RCC 7860 (cell line): Measurements from ENCODE around the gene KCNIP3.

ENCODE experiments used
- DNase-seq: peaks from one replicate; pipeline ENCODE4 v3.0.0-alpha.2; 2015; ENCODE audit warnings: low spot score
- FAIRE-seq: peaks from 2 replicates; lab custom pipeline; 2012; peaks lifted over from hg19 to GRCh38; lab: Jason Lieb, UNC

Gene KCNIP3

DNA sequence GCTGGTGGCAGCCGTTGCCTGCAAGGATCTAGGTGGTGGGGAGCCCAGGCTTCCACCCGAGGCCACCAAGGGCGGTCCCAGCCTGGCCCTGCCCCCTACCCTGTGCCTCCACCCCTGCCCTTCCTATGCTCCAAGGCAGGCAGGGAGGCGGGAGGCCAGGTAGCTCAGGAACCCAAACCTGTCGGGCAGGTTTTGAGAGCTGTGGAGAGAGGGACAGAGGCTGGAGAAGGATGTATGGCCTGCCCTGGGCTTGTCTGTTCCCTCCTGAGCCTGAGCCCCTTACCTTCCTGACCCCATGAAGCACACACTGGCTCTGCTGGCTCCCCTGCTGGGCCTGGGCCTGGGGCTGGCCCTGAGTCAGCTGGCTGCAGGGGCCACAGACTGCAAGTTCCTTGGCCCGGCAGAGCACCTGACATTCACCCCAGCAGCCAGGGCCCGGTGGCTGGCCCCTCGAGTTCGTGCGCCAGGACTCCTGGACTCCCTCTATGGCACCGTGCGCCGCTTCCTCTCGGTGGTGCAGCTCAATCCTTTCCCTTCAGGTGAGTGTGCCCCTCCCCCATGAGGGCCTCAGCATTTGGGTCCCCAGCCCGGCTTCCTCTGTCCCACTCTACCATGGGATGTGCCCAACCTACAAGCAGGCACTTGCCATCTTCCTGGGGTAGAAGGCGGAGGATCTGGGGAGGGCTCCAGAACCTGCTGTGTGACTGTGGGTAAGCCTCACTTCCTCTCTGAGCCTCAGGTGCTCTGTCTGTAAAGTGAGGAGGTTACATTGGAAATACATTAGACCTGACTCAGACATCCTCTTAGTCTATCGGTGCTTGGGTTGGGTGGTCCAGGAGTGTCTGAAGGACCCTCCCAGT lies 22.6 kb upstream of the KCNIP3 start, which contains the start of gene PROM2:
TSS of gene PROM2 (plus strand) at position 159 of the 860 bp plus-strand sequence. CDS start at position 296, 137 bp downstream.
- FAIRE-seq, result no peak

DNA sequence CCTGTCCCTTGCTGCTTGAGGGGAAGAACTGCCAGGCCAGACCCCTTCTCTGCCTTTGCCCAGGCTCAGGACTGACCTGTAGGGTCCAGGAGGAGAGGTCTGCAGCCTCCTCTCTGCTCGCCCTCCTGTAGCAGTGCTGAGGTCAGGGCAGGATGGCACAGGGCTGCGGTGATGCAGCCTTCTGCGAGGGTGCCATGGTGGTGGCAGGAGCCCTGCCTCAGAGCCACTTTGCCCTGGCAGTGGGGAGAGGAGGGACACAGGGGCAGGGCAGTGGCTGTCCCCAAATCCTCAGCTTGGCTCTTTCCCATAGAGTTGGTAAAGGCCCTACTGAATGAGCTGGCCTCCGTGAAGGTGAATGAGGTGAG lies 22.0 kb upstream of the KCNIP3 start:
- DNase-seq (no peak), FAIRE-seq (no peak)

More for the DNA sequence above, 22.6 kb upstream of the KCNIP3 start, which contains the start of gene PROM2:
- DNase-seq, result no peak

DNA sequence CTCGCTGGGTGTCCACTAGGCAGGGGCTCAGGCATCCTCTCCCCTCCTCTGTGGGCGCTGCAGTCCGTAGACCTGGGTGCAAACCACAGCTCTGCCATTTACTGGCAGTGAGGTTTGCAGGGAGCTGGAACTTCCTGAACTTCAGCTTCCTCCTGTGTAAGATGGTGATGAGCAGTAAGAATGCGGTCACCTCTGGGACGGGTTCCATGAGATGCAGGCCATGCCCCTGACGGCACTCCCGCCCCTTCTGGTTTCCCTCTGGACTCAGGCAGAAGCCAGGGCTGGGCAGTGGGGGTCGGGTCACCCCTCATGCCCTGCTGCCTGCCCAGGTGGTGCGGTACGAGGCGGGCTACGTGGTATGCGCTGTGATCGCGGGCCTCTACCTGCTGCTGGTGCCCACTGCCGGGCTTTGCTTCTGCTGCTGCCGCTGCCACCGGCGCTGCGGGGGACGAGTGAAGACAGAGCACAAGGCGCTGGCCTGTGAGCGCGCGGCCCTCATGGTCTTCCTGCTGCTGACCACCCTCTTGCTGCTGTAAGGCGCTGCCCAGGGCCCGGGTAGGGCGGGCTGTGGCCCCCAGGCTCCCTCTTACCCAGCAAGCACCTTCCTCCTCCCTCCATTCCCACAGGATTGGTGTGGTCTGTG lies 21.4 kb upstream of the KCNIP3 start:
- DNase-seq, result no peak
- no peak for FAIRE-seq

DNA sequence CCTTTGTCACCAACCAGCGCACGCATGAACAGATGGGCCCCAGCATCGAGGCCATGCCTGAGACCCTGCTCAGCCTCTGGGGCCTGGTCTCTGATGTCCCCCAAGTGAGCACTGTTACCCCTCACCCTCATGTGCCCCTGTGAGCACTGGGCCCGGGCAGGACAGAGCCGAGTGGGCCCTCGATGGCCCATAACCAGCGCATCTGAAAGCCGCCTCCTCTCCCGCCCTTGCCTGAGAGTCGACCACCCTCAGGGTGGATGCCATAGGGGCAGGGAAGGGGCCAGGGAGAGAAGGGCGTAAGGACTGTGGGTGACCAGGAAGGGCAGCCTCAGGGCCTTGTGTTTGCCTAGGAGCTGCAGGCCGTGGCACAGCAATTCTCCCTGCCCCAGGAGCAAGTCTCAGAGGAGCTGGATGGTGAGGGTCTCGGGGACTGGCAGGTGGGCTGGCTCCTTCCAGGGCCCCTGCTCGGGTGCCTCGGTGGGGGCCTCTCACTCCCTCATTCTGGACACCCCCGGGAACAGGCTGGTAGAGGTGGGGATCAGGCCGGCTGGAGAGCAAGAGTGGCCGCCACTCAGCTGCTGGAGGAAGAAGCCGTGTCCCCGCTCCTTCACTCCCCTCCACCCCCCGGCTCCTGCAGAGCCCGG lies 20.8 kb upstream of the KCNIP3 start:
- no peak for DNase-seq
- no peak for FAIRE-seq

DNA sequence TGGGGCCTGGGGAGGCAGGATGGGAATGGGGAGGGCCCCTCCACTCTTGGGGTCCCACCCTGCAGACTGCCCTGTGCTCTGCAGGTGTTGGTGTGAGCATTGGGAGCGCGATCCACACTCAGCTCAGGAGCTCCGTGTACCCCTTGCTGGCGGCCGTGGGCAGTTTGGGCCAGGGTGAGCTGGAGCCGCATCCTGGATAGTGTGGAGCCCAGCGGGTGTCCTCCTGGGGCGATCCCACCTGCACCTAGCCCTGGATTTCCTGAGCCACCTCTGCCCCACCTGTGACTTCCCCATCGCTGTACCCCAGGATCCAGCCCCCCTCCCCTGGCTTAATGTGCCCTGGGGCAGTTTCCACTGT lies 20.3 kb upstream of the KCNIP3 start:
- FAIRE-seq, result no peak
- no peak for DNase-seq

DNA sequence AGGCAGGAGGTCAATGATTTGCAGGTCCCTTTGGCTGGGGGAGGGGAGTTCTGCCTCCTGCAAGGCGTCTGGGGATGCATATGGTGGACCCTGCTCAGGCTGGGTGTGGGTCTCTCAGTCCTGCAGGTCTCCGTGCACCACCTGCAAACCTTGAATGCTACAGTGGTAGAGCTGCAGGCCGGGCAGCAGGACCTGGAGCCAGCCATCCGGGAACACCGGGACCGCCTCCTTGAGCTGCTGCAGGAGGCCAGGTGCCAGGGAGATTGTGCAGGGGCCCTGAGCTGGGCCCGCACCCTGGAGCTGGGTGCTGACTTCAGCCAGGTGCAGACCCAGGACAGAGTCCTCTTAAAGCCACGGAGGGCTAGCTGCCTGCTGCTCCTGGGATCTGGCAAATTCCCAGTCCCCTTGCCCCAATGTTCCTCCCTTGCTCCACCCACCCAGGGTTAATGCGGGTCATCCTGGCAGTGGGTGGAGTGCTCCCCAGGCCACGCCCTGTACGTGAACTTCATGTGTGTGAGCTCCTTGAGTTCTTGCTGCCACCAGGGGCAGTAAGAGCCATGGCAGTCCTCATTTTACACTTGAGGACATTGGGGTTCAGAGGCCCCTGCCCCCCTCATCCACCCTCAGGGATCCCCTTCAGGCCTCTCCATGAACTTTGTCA lies 19.8 kb upstream of the KCNIP3 start:
- FAIRE-seq (no peak), DNase-seq (no peak)

DNA sequence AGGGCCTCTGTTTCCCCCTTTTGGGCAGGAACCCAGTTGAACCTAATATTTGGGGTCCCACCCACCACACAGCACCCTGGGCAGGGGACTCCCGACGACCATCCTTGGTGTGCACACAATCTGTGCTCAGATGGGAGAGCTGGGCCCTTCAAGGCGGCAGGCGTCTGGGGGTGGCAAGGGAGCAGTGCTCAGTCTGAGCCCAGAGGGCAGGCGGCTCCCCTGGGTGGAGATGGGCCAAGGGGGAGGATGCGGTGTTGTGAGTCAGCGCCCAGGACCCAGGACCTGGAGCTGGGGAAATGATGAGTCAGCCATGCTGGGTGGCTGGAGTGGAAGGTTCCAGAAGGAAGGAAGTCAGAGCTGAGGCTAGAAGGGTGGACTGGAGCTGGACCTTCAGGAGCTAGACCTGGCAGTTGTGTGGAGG lies 19.1 kb upstream of the KCNIP3 start:
- DNase-seq (peak; percentile 60), FAIRE-seq (peak; percentile 45)

DNA sequence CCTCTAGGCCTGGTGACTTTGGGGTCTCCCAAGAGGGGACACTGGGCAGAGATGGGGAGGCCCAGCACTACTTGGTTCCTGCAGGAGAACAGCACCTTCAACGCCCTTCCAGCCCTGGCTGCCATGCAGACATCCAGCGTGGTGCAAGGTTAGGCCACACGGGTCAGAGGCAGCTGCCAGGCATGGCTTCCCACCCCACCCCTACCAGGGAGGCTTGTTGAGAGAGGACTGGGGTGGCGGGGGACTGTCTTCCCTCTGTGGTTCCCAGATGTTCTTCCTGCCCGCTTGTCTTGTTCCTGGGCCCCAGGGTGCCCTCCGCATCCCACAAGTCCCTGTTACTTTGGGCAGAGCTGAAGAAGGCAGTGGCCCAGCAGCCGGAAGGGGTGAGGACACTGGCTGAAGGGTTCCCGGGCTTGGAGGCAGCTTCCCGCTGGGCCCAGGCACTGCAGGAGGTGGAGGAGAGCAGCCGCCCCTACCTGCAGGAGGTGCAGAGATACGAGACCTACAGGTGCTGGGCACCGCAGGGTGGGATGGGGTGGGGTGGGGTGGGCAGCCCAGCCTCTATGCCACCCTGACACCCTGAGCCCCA lies 18.4 kb upstream of the KCNIP3 start:
- FAIRE-seq (no peak), DNase-seq (no peak)

DNA sequence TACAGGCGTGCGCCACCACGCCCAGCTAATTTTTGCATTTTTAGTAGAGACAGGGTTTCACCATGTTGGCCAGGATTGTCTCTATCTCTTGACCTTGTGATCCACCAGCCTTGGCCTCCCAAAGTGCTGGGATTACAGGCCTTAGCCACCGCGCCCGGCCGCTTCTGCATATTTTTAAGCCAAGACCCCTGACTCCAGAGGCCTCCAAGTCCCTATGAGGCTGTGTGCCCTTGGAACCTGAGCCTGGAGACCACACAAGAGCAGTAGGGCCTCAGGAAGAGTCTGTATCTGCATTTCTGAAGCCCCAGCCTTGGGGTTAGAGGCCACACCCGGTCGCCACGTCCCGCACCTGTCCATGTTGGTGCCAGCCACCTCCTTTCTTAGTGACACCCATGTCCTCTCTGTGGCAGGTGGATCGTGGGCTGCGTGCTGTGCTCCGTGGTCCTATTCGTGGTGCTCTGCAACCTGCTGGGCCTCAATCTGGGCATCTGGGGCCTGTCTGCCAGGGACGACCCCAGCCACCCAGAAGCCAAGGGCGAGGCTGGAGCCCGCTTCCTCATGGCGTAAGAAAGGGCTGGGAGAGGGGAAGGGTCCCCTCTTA lies 17.6 kb upstream of the KCNIP3 start:
- no peak for FAIRE-seq

DNA sequence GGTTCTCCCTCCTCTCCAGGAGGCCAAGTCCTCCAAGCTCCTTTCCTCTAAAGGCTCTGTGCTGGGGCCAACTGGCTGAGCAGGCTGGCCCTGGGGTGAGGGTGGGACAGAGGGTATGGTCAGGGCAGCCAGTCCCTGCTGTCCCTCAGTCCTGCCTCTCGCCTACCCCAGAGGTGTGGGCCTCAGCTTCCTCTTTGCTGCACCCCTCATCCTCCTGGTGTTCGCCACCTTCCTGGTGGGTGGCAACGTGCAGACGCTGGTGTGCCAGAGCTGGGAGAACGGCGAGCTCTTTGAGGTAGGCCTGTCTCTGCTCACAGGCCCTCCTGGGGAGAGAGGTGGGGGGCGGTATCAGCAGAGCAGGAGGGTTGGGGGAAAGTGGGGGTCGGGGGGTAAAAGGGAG lies 16.1 kb upstream of the KCNIP3 start:
- DNase-seq (no peak), FAIRE-seq (no peak)

More for the DNA sequence above, 17.6 kb upstream of the KCNIP3 start:
- no peak for DNase-seq

DNA sequence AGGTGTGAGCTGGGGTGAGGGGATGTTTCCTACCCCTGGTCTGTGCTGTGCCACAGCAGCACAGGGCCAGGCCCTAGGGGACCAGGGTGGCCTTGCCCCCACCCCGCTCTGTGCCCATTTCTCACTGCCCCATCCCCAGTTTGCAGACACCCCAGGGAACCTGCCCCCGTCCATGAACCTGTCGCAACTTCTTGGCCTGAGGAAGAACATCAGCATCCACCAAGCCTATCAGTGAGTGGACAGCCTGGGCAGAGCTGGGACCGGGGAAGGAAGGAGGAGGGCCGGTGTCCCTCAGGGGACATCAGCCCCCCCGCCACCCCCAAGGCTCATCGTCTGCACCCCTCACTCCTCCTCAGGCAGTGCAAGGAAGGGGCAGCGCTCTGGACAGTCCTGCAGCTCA lies 15.4 kb upstream of the KCNIP3 start:
- no peak for FAIRE-seq
- no peak for DNase-seq

DNA sequence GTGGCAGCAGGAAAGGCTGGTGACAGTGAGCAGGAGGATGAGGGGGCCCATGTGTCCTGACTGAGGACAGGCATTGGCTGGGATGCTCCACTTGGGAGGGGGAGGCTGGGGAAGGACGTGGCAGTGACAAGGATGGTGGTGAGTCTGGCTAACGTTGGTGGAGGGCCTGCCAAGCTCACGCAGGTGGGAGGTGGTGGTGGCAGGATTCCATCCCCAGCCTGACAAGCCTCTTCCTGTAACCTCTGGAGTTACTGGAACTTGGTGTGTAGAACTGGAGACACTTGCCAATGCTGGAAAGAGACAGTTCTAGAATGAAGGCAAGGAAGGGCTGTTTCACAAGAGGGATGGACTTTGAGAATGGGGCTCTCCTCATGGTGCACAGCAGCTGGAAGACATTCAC lies 14.7 kb upstream of the KCNIP3 start:
- no peak for FAIRE-seq
- DNase-seq, result no peak

DNA sequence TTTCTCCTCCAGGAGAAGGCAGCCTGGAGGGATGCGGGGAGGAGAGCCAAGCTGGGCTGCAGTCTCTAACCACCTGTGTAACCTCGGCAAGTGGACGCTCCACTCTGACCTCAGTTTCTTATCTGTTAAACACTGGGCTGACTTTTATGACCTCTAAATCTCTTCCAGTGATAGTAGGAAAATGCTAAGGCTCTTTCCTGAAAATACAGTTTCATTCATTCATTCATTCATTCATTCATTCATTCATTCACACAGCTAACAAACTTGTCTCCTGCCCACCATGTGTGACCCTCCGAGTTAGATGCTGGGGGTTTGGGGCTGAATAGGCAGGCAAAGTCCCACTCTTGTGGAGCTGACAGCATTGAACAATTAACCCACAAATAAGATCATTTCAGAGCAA lies 13.6 kb upstream of the KCNIP3 start:
- no peak for FAIRE-seq
- DNase-seq, result no peak

DNA sequence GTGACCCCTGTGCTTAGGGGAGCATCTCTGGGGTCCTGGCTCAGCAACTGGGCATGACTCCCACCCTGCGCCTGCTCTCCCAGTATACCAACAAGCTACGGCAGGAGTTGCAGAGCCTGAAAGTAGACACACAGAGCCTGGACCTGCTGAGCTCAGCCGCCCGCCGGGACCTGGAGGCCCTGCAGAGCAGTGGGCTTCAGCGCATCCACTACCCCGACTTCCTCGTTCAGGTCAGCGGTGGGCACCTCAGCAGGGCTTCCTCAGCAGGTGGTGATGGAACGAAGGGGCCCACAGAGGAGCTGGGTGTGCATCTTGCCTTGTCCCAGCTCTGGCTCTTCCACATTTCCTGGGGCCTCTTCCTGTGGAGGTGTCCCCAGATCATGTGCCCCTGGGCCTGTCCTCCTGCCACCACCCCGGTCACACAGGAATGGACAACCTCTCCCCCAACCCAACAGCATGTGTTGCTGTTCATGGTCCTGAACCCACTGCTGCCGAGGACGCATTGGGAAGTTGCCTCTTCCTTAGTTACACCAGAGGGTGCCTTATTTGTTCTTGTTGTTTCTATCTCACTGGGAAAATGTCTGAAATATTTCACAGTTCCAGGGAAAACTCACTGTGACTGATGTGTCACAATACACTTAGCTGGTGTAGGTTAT lies 12.1 kb upstream of the KCNIP3 start:
- FAIRE-seq (no peak), DNase-seq (no peak)

DNA sequence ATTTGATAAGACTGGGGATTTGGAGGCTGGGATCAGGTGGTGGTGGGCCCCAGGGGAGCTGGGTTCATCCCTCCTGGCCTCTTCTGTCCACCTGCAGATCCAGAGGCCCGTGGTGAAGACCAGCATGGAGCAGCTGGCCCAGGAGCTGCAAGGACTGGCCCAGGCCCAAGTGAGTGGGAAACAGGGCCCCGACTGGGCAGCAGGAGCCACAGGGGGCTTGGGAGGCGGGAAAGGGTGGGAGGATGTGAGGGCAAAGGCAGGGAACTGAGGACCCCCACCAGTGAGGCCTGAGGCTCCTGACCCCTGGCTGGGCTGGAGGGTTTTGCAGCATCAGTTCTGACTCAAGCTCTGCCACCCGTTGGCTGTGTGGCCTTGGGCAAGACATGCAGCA lies 11.6 kb upstream of the KCNIP3 start:
- FAIRE-seq (no peak), DNase-seq (no peak)

DNA sequence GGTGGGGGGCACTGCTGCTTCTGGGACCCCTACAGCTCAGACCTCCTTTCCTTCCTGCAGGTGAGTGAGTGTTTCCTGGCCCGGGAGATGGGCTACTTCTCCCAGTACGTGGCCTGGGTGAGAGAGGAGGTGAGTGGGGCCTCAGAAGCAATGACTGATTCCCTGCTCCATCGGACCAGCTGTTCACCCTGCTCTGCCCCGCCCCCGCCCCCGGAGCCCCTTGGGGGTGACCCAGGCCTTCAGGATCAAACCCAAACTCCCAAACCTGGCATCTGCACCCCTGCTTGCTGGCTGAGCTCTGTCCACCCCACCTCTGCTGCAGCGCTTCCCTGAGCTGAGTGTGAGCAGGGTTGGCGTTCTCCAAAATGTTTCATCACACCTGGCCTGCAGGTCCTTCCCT lies 9.8 kb upstream of the KCNIP3 start:
- DNase-seq (no peak), FAIRE-seq (no peak)

DNA sequence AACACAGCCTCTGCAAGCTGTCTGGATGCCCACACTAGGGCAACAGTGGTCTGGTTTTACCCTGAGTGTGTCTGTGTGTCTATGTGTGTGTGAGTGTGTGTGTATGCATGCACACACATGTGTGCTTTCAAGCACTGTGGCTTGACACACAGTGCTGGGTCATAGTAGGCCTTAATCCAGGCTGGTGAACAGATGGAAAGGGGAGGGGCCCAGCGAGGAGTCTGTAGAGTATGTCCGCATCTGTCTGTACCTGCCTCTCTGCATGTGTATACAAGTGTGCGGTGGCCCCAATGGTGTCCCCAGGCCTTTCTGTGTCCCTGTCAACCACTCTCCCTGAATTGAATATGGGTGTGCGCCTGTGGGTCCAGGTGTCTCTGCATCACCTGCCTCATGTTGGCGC lies 9.3 kb upstream of the KCNIP3 start:
- no peak for DNase-seq
- FAIRE-seq, result no peak

DNA sequence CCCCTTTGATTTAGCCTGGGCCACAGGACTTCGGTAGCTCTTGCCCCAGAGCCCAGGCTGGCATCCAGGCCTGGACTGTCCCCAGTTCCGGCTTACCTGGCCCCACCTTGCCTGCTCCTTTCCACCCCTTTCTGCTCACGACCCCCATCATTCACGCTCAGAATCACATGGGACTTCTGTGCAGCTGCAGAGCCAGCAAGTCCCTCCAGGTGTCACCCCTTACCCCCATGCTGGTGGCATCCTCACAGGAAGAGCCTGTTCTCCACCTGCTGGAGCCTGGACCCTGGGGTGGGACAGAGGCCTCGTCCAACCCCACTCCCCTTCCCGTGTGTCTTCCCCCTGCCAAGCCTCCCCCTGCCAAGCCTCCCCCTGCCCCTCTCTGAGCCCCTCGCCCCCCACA lies 7.9 kb upstream of the KCNIP3 start:
- FAIRE-seq (no peak), DNase-seq (no peak)

DNA sequence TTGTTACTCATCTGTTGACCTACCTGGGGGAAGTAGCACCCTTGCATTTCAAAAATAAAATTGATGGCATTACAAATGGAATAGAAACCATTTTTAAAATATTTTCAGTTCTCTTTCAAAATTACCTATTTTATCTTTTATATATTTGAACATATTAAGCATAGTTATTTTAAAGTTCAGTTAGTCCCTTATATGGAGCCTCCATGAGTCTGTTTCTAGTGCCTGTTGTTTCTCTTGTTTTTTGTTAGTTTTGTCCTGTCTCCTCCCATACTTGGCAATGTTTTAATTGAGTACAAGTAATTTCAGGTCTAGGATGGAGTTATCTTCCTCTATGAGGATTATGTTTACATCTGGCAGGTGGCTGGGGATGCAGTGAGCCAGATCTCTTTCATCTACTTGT lies 5.9 kb upstream of the KCNIP3 start:
- FAIRE-seq (no peak), DNase-seq (no peak)

DNA sequence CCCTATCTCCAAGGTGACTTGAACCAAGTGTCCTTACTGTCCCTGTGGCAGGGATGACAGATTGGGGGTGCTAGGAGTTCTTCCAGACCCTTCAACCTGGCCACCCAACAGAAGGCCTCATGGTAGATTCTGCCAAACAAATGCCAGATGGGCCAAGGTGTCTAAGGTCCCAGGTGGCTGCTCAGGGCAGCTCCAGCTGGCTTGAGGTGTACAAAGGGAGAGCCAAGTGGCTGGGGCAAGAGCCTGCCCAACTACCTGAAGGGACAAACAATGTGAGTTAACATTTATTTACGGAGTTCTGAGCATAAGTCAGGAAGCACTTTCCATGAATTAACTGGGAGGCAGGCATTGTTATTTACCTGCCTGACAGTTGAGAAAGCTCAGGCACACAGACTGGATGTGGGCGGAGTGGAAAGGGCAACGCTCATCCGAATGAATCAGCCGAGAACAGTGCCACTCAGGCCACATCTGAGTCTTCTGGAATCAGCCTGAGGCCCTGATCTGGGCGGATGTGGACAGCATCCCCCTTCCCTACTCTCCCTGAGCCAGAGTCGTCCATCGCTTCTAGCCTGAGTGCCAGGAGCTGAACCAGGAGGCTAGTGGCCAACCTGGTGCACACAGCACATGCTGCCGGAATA lies 4.4 kb upstream of the KCNIP3 start:
- DNase-seq (no peak), FAIRE-seq (no peak)
